WTC11 (cell line): Measurements from ENCODE around the gene CER1. TPM values are rescaled to one million over a fixed set of nuclear protein-coding genes. Genes with fewer than 3 reads are reported as not detected.

Experiments used
- GRHL2 ChIP-seq: fragments of 250-450 bp; sonication (Bioruptor Pico); IDR thresholded peaks from 2 replicates; pipeline ENCODE4 v1.8.0; 2022; ENCODE audit warnings: mild to moderate bottlenecking, moderate library complexity; ENCODE audit not compliant: insufficient replicate concordance, severe bottlenecking
- ZNF532 ChIP-seq: fragments of 250-450 bp; sonication (Bioruptor Pico); IDR thresholded peaks from 2 replicates; pipeline ENCODE4 v1.9.0; 2021; ENCODE audit warnings: mild to moderate bottlenecking, borderline replicate concordance
- total RNA-seq: library from RNA; stranded (reverse); gene quantifications from 3 replicates; pipeline ENCODE4 v1.2.3, GENCODE V29; 2021

The CER1 gene
- total RNA-seq, 1 experiment from 2014 or later, result 2.4 TPM

DNA sequence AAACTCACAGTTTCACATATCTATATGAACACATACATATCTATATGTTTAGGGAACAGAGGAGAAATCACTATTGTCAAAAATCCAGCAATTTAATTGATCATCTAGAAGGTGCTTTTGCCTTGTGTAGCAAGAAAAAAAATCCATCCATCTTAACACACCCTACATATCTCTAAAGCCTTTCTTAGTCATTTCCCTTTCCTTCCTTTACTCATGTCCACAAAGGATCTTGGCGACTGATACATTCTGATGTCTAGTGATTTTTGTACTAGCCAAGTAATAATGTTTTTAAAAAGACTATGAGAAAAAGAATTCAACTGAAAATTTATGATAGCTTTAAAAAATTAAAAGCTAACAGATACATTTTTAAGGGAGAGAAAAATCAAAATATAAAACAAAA lies 51.8 kb downstream of the CER1 start (continued):
- TF ChIP-seq ZNF532 (no peak), GRHL2 (CRISPR knock-in tag) (no peak)

Other genes with a start within 250 kb of the CER1 start
- gene ZDHHC21, start 29.3 kb downstream of the CER1 start, total RNA-seq, result 6.0 to 7.3 TPM (median 6.7 TPM) in 3 replicates
- gene FREM1, start 187.7 kb upstream of the CER1 start, total RNA-seq, result 2.8 to 3.6 TPM (median 3.0 TPM) in 3 replicates